ENCODE results near the gene WDR43. TPM values are rescaled to one million over a fixed set of nuclear protein-coding genes. Genes with fewer than 3 reads are reported as not detected.
"Not testable (repeated sequence)": the region's sequence is repeated elsewhere in the genome, so short reads cannot be mapped to it uniquely, and the experiment has no call there.

WDR43 gene
- total and polyA plus RNA-seq, 3 donors from 2014 or later, result 52.0 to 58.2 (median 52.7) TPM

DNA sequence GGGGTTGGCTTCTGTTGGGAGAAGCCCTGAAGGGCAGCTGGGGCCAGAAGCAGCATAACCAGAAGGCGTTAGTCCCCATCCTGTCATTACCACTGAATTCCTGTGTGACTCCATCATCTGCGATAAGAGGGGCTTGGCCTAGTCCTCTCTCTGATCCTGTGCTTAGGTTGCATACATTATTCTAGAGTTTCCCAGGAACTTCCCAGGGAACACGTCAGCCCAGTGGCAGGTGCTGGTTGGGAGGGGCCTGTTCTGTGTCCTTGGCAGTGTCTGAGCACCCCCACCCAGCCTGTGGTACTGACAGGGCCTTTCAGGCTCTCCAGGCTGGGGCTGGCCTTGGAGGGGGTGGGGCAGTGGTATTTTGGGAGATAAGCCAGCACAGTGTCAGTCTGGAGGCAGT, 82.1 kb downstream of the WDR43 start:
- H3K27me3 ChIP-seq, result no peaks in the 10 kb centered on the region
- WGBS, 2 donors, result 72 to 83% methylated on average over 3 of the region's 3 CpGs
- H3K36me3 ChIP-seq (ENCODE audit: low read depth, missing control alignments), result no peaks in the 10 kb centered on the region
- no peak for TF ChIP-seq POLR2A (IDR thresholded peaks at IDR 0.05)
- TF ChIP-seq, protein P1, sequence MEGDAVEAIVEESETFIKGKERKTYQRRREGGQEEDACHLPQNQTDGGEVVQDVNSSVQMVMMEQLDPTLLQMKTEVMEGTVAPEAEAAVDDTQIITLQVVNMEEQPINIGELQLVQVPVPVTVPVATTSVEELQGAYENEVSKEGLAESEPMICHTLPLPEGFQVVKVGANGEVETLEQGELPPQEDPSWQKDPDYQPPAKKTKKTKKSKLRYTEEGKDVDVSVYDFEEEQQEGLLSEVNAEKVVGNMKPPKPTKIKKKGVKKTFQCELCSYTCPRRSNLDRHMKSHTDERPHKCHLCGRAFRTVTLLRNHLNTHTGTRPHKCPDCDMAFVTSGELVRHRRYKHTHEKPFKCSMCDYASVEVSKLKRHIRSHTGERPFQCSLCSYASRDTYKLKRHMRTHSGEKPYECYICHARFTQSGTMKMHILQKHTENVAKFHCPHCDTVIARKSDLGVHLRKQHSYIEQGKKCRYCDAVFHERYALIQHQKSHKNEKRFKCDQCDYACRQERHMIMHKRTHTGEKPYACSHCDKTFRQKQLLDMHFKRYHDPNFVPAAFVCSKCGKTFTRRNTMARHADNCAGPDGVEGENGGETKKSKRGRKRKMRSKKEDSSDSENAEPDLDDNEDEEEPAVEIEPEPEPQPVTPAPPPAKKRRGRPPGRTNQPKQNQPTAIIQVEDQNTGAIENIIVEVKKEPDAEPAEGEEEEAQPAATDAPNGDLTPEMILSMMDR (IDR thresholded peaks at IDR 0.05), result no peak
- intact Hi-C loops (cut with DNase I; ENCODE audit: low total_unique reads), result no loop called here
- no peak for DNase-seq
- H3K27ac ChIP-seq, result no peak overlapping the region
- H3K4me3 ChIP-seq, result no peak overlapping the region
- H3K9me3 ChIP-seq, result no peaks in the 10 kb centered on the region
- H3K4me1 ChIP-seq, result peaks cover 13% of the 10 kb centered on the region

DNA sequence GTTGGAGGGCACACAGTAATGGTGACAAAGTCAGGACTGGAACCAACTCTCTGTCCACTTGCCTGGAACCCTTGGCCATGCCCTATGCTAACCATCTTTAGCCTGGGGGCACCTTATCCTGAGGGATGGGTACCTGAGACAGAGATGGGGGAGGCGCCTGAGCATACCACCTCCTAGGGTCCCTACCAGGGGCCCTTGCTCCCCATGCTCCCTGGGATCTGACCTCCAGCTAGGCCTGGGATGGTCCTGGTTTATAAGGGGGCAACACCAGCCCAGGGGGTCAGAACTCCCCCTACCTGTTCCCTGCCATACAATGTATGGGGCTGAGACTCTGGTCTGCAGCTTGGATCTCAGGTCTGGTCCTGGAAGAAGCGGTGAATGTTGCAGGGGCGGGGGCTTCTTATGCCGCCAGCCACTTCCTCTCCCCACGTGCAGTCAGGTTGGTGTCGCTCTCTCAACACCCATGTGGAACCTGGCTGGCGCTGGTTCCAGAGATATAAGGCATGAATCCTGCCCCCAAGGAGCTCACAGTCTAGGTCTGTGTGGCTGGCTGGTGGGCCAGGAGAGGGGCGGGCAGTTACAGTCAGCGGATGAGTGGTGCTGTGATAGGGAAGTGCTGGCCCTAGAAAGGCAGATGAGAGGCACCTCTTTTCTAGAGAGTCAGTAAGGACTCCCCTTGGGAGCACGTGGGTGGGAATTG, 82.9 kb downstream of the WDR43 start:
- WGBS, 2 donors, result 88 to 96% methylated on average over 7 to 10 of the region's 10 CpGs
- TF ChIP-seq, protein P1 (IDR thresholded peaks at IDR 0.05), result no peak
- TF ChIP-seq POLR2A (IDR thresholded peaks at IDR 0.05), result no peak
- Histone ChIP-seq H3K36me3 (ENCODE audit: low read depth, missing control alignments) (no peaks in the 10 kb centered on the region), H3K27me3 (no peaks in the 10 kb centered on the region), H3K4me3 (no peak overlapping the region), H3K27ac (no peak overlapping the region), H3K9me3 (no peaks in the 10 kb centered on the region), H3K4me1 (peaks cover 14% of the 10 kb centered on the region)
- intact Hi-C loops (cut with DNase I; ENCODE audit: low total_unique reads), result no loop called here
- DNase-seq, result no peak

DNA sequence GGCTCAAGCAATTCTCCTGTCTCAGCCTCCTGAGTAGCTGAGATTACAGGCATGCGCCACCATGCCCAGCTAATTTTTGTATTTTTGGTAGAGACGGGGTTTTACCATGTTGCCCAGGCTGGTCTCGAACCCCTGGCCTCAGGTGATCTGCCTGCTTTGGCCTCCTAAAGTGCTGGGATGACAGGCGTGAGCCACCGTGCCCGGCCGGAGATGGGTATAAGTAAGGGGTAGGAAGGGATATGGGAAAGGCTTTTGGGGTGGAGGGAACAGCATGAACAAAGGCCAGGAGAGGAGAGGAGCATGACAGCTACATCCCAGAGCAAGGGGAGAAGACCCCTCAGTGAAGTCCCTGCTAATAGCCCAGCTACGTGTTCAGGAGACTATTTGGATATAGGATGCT, 83.5 kb downstream of the WDR43 start:
- H3K9me3 ChIP-seq; H3K27me3 ChIP-seq; H3K27ac ChIP-seq; H3K36me3 ChIP-seq (ENCODE audit: low read depth, missing control alignments); intact Hi-C loops (cut with DNase I; ENCODE audit: low total_unique reads); H3K4me3 ChIP-seq; DNase-seq: not testable (repeated sequence)
- H3K4me1 ChIP-seq, result peaks cover 14% of the 10 kb centered on the region
- WGBS, 2 donors, result 84 to 87% methylated on average over 8 of the region's 8 CpGs

DNA sequence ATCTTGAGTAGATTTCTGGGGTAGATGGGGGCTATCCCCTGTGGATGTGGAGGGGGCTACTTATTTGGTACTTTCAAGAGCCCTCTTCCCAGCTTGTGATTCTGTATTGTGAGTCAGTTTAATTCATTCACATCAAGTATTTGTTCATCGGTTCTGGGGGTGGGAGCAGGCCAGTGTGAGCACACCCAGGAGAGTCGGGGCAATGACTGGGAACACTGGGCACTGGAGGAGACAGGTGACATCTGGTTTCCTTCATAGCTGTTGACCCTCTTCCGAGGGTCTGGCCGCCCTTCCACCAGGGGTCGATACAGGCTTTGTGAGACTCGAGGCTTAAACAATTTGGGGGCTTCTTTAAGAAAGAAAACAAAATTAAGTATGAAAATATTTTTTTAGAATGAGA, 84.1 kb downstream of the WDR43 start:
- Histone ChIP-seq H3K4me1 (peaks cover 14% of the 10 kb centered on the region), H3K27me3 (no peaks in the 10 kb centered on the region), H3K36me3 (ENCODE audit: low read depth, missing control alignments) (no peaks in the 10 kb centered on the region), H3K4me3 (no peak overlapping the region), H3K27ac (no peak overlapping the region), H3K9me3 (no peaks in the 10 kb centered on the region)
- TF ChIP-seq, protein P1 (IDR thresholded peaks at IDR 0.05), result no peak
- TF ChIP-seq POLR2A (IDR thresholded peaks at IDR 0.05), result no peak
- 87 to 90% methylated on average over 6 of the region's 6 CpGs for WGBS, 2 donors
- intact Hi-C loops (cut with DNase I; ENCODE audit: low total_unique reads), result no loop called here
- no peak for DNase-seq

DNA sequence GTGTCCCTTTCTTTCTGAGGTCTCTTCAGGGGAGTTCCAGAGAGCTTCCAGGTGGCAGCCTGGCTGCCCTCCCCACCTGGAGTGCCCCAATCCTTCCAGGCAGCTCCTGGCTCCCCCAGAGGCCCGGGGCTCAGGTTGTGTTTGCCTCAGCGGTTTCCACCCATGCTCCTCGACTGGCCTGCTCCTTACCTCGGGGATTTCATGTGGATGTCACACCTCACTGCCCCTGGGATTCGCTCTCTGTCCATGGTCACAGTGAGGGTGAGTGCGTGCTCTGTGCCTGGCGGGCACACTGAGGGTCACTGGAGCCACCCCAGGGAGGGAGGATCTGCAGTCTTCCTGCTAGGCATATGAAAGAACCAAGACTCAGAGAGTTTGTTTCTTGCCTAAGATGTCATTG, 84.6 kb downstream of the WDR43 start:
- no peaks in the 10 kb centered on the region for H3K9me3 ChIP-seq
- no peak for TF ChIP-seq POLR2A (IDR thresholded peaks at IDR 0.05)
- TF ChIP-seq, protein P1 (IDR thresholded peaks at IDR 0.05), result no peak
- no peaks in the 10 kb centered on the region for H3K36me3 ChIP-seq (ENCODE audit: low read depth, missing control alignments)
- no peak overlapping the region for H3K27ac ChIP-seq
- intact Hi-C loops (cut with DNase I; ENCODE audit: low total_unique reads), result no loop called here
- no peak for DNase-seq
- no peaks in the 10 kb centered on the region for H3K27me3 ChIP-seq
- WGBS, 2 donors, result 75 to 85% methylated on average over 7 of the region's 7 CpGs
- no peak overlapping the region for H3K4me3 ChIP-seq
- peaks cover 14% of the 10 kb centered on the region for H3K4me1 ChIP-seq
